OCI-LY1 (cell line): ENCODE measurements around the gene C2CD5.

ENCODE experiments used
- EZH2 ChIP-seq: fragments of 200-600 bp; sonication (generic), shearing (Covaris generic); IDR thresholded peaks from 2 replicates; pipeline ENCODE4 v1.8.0; 2017; ENCODE audit warnings: borderline replicate concordance, mixed run types, mild to moderate bottlenecking, antibody characterized with exemption, low read length, moderate library complexity, mixed read lengths
- TF ChIP-seq, protein P1 (sequence below): fragments of 200-600 bp; sonication (generic), shearing (Covaris generic); IDR thresholded peaks from 2 replicates; pipeline ENCODE4 v1.5.1; 2017; ENCODE audit warnings: mild to moderate bottlenecking, antibody characterized with exemption, low read length, moderate library complexity, mixed read lengths

DNA sequence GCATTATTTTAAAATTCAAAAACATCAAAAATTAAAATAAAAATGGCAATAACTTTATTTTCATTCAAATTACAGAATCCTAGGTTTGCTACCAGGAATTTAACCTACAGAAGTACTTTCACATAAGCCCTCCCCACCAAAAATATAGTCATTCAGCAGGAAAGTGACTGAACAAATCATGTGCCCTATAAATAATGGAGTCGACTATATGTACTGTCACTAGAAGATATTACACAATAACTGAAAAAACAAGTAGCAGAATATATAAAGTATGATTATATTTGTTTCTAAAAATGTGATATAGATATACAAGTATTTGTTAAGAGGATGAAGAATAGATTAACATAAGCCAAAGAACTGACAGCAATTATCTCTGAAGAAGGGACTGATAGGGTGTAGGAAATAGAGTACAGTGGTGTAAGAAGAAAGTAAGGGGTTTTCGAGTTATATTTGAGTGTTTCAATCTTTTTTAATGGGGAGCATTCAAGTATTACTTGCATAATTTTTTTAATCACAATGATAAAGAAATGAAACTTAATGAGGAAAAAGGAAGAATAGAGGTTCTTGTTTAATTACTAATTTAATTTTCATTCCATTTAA is 7.9 kb downstream of the C2CD5 start:
- TF ChIP-seq, protein P1, sequence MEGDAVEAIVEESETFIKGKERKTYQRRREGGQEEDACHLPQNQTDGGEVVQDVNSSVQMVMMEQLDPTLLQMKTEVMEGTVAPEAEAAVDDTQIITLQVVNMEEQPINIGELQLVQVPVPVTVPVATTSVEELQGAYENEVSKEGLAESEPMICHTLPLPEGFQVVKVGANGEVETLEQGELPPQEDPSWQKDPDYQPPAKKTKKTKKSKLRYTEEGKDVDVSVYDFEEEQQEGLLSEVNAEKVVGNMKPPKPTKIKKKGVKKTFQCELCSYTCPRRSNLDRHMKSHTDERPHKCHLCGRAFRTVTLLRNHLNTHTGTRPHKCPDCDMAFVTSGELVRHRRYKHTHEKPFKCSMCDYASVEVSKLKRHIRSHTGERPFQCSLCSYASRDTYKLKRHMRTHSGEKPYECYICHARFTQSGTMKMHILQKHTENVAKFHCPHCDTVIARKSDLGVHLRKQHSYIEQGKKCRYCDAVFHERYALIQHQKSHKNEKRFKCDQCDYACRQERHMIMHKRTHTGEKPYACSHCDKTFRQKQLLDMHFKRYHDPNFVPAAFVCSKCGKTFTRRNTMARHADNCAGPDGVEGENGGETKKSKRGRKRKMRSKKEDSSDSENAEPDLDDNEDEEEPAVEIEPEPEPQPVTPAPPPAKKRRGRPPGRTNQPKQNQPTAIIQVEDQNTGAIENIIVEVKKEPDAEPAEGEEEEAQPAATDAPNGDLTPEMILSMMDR = no peak
- no peak for TF ChIP-seq EZH2
